ENCODE measurements around the gene GULP1.

DNA sequence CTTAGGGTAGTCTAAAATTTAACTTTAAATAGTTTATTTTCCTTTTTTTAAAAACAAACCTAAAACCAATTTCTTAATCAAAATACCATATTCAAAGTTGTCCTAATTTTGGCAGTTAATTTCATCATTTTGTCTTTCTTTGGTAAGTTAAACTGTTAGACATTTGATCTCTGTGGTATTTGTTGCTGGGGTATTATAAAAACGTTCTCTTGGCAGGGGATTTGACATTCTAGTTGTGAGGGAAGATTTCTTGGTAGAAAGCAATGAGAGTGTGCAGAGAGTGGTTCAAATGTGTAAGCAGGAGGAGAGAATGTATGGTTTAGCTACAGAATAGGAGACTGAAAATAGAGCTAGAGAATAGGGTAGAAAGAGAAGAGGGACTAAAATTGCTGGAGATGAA, 14.6 kb downstream of the GULP1 start:
- TF ChIP-seq, protein P1, sequence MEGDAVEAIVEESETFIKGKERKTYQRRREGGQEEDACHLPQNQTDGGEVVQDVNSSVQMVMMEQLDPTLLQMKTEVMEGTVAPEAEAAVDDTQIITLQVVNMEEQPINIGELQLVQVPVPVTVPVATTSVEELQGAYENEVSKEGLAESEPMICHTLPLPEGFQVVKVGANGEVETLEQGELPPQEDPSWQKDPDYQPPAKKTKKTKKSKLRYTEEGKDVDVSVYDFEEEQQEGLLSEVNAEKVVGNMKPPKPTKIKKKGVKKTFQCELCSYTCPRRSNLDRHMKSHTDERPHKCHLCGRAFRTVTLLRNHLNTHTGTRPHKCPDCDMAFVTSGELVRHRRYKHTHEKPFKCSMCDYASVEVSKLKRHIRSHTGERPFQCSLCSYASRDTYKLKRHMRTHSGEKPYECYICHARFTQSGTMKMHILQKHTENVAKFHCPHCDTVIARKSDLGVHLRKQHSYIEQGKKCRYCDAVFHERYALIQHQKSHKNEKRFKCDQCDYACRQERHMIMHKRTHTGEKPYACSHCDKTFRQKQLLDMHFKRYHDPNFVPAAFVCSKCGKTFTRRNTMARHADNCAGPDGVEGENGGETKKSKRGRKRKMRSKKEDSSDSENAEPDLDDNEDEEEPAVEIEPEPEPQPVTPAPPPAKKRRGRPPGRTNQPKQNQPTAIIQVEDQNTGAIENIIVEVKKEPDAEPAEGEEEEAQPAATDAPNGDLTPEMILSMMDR (IDR thresholded peaks at IDR 0.05): no peak
- TF ChIP-seq POLR2A (IDR thresholded peaks at IDR 0.05): no peak
